ENCODE results near the gene ZSWIM3. TPM values are rescaled to one million over a fixed set of nuclear protein-coding genes. Genes with fewer than 3 reads are reported as not detected.

The ZSWIM3 gene
- total and polyA plus RNA-seq, 2 donors (not counting 1 experiment from before 2014, with no cell fraction given) = 3.6 to 7.6 TPM

DNA sequence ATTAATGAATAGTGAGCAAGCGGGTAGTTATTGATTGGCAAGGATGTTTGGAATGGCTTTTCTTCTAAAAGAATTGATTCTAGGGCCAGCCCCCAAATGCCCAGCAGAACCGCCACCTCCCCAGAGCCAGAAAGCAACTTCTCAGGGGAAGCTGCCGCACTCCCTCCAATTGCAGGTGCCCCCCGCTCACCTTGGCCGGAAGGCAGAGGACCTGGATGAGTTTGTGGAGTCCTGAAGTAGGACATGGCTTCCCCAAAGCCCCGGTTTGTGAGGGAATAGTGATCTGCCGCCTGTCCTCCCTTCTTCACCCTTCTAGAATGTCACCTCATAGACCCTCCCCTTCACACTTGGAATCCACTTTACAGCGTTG lies 29.9 kb downstream of the ZSWIM3 start, which contains the start of gene SPATA25:
SPATA25 (minus strand) TSS at position 277 of the 370 bp plus-strand sequence; CDS start at position 245, 32 bp downstream.
- Histone ChIP-seq H3K4me1 (ENCODE audit: control insufficient read depth, extremely low read depth, insufficient read depth, low read length) (peaks cover under 1% of the 10 kb centered on the region), H3K27ac (ENCODE audit: insufficient read depth, low read length) (no peak within 1 kb of the TSS), H3K36me3 (ENCODE audit: control insufficient read depth, insufficient read depth, low read length) (peaks cover 12% of the 10 kb centered on the region), H3K79me2 (ENCODE audit: control insufficient read depth, insufficient read depth, low read length) (peaks cover 12% of the 10 kb centered on the region), H3K4me2 (ENCODE audit: extremely low read depth, insufficient read depth, low read length) (no peak within 1 kb of the TSS), H3K4me3 (replicated peaks in 1 of 4; ENCODE audit: control extremely low read depth in 1 of 4, insufficient read depth in 1 of 4, low read depth in 3 of 4, low read length in 4 of 4) (no peak within 1 kb of the TSS), H4K20me1 (ENCODE audit: control insufficient read depth, extremely low read depth, insufficient read depth, low read length) (no peaks in the 10 kb centered on the region), H3K9me3 (ENCODE audit: control insufficient read depth, insufficient read depth, low read depth, low read length) (no peaks in the 10 kb centered on the region), H2AFZ (ENCODE audit: low read length) (no peak within 1 kb of the TSS), H3K9ac (ENCODE audit: insufficient read depth, low read length) (no peak within 1 kb of the TSS), H3K27me3 (ENCODE audit: control insufficient read depth, insufficient read depth, low read length) (no peaks in the 10 kb centered on the region)
- TF ChIP-seq CTCF (conservative IDR thresholded peaks at IDR 0.05 in 1 of 2, IDR thresholded peaks at IDR 0.05 in 1 of 2; ENCODE audit: low read depth in 1 of 2, low read length in 2 of 2) = no peak
- no peak for TF ChIP-seq EZH2 (IDR thresholded peaks at IDR 0.05; ENCODE audit: low read length, missing control alignments)
- no peak for DNase-seq (ENCODE audit: low read depth in 2 of 2)

DNA sequence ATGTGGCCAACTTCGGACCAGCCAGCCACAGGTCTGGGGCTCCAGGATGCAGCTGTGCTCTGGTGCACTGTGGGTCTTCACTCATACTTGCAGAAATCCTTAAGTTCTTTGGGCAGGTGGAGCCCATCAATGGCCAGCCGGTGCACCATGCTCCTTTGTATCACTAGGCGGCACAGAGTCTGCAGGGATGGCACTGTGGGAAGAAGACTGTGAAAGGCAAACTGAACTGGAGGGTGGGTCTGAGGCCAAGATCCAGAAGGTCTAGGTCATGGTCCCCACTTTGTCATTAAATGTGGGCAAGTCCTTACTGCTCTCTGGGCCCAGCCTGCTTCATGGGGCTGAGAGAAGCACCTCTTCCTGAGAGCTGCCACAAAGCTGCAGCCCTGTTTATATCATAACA lies 31.3 kb downstream of the ZSWIM3 start:
- no peak for DNase-seq (ENCODE audit: low read depth in 2 of 2)
- H3K4me2 ChIP-seq (ENCODE audit: extremely low read depth, insufficient read depth, low read length) = no peak overlapping the region

More for the DNA sequence above, 31.3 kb downstream of the ZSWIM3 start:
- no peaks in the 10 kb centered on the region for H3K27me3 ChIP-seq (ENCODE audit: control insufficient read depth, insufficient read depth, low read length)
- no peaks in the 10 kb centered on the region for H4K20me1 ChIP-seq (ENCODE audit: control insufficient read depth, extremely low read depth, insufficient read depth, low read length)
- H3K9me3 ChIP-seq (ENCODE audit: control insufficient read depth, insufficient read depth, low read depth, low read length) = no peaks in the 10 kb centered on the region
- no peak overlapping the region for H3K9ac ChIP-seq (ENCODE audit: insufficient read depth, low read length)
- H3K27ac ChIP-seq (ENCODE audit: insufficient read depth, low read length) = no peak overlapping the region
- H3K36me3 ChIP-seq (ENCODE audit: control insufficient read depth, insufficient read depth, low read length) = peaks cover 13% of the 10 kb centered on the region
- TF ChIP-seq CTCF (conservative IDR thresholded peaks at IDR 0.05 in 1 of 2, IDR thresholded peaks at IDR 0.05 in 1 of 2; ENCODE audit: low read depth in 1 of 2, low read length in 2 of 2) = no peak
- no peak for TF ChIP-seq EZH2 (IDR thresholded peaks at IDR 0.05; ENCODE audit: low read length, missing control alignments)
- H2AFZ ChIP-seq (ENCODE audit: low read length) = no peak overlapping the region
- no peak overlapping the region for H3K4me3 ChIP-seq (replicated peaks in 1 of 4; ENCODE audit: control extremely low read depth in 1 of 4, insufficient read depth in 1 of 4, low read depth in 3 of 4, low read length in 4 of 4)
- peaks cover 8% of the 10 kb centered on the region for H3K4me1 ChIP-seq (ENCODE audit: control insufficient read depth, extremely low read depth, insufficient read depth, low read length)
- peaks cover 12% of the 10 kb centered on the region for H3K79me2 ChIP-seq (ENCODE audit: control insufficient read depth, insufficient read depth, low read length)

Data from fibroblast of lung (primary cell).